CD14-positive monocyte (primary cell): ENCODE data around the gene RGMA. TPM values are rescaled to one million over a fixed set of nuclear protein-coding genes. Genes with fewer than 3 reads are reported as not detected.
A peak's percentile ranks its signal among the peaks of the same experiment; 100 is the strongest.

Experiments used
- DNase-seq, 3 donors: peaks; one replicate each; pipeline ENCODE4 v3.0.0-alpha.2; 2011 to 2022
- H2AFZ ChIP-seq: 2 replicates; pipeline ENCODE4 v1.6.0; 2012; ENCODE audit warnings: mild to moderate bottlenecking, low read depth, low read length, inconsistent platforms; ENCODE audit not compliant: insufficient read depth, poor library complexity, severe bottlenecking
- H3K27ac ChIP-seq, 2 donors: 1 replicate in 1 of 2; 2 replicates in 1 of 2; pipeline ENCODE4 v1.5.1; 2012 to 2013; ENCODE audit warnings: low read length in 2 of 2, control low read depth in 1 of 2, inconsistent platforms in 1 of 2, low read depth in 1 of 2, mild to moderate bottlenecking in 1 of 2
- H3K27me3 ChIP-seq, 2 donors: one replicate each; pipeline versions ENCODE4 v1.6.0 to v1.6.1; 2011 to 2013; ENCODE audit warnings: low read length in 2 of 2; ENCODE audit not compliant: control insufficient read depth in 2 of 2, insufficient read depth in 2 of 2
- H3K36me3 ChIP-seq, 2 donors: replicated peaks in 1 of 2; 1 replicate in 1 of 2; 2 replicates in 1 of 2; pipeline versions ENCODE4 v1.5.1 to v1.6.1; 2012 to 2013; ENCODE audit warnings: low read length in 2 of 2, control low read depth in 1 of 2, inconsistent platforms in 1 of 2, mild to moderate bottlenecking in 1 of 2; ENCODE audit not compliant: insufficient read depth in 2 of 2, control insufficient read depth in 1 of 2
- H3K4me1 ChIP-seq, 2 donors: 1 replicate in 1 of 2; 2 replicates in 1 of 2; pipeline versions ENCODE4 v1.5.1 to v1.6.1; 2012 to 2013; ENCODE audit warnings: low read length in 2 of 2, control low read depth in 1 of 2, inconsistent platforms in 1 of 2, mild to moderate bottlenecking in 1 of 2, moderate library complexity in 1 of 2; ENCODE audit not compliant: insufficient read depth in 2 of 2, control insufficient read depth in 1 of 2
- H3K4me2 ChIP-seq: replicated peaks from 2 replicates; pipeline ENCODE3; 2012; ENCODE audit warnings: low read length, moderate library complexity, mild to moderate bottlenecking; ENCODE audit not compliant: poor library complexity, severe bottlenecking; ENCODE audit errors: extremely low read depth
- H3K4me3 ChIP-seq, 3 experiments: fragments of 200-600 bp in 1 of 3; sonication (generic) in 1 of 3; replicated peaks in 1 of 3; 1 replicate in 2 of 3; 2 replicates in 1 of 3; pipeline ENCODE4 v1.5.1; 2011 to 2013; ENCODE audit warnings: low read length in 3 of 3, mild to moderate bottlenecking in 3 of 3, control low read depth in 2 of 3, low read depth in 2 of 3, inconsistent platforms in 1 of 3, moderate library complexity in 1 of 3
- H3K79me2 ChIP-seq: 2 replicates; pipeline ENCODE4 v1.6.0; 2012; ENCODE audit warnings: mild to moderate bottlenecking, control low read depth, inconsistent platforms, low read length, moderate library complexity; ENCODE audit not compliant: insufficient read depth
- H3K9ac ChIP-seq: 2 replicates; pipeline ENCODE4 v1.6.0; 2017; ENCODE audit warnings: low read length, mild to moderate bottlenecking; ENCODE audit not compliant: insufficient read depth, poor library complexity, severe bottlenecking
- H3K9me3 ChIP-seq, 2 donors: replicated peaks in 1 of 2; 1 replicate in 1 of 2; 2 replicates in 1 of 2; pipeline versions ENCODE4 v1.5.1 to v1.6.1; 2012 to 2013; ENCODE audit warnings: low read length in 2 of 2, control low read depth in 1 of 2; ENCODE audit not compliant: control insufficient read depth in 1 of 2, insufficient read depth in 1 of 2
- H4K20me1 ChIP-seq: 2 replicates; pipeline ENCODE4 v1.6.0; 2012; ENCODE audit warnings: mild to moderate bottlenecking, low read length, control low read depth, moderate library complexity; ENCODE audit not compliant: insufficient read depth
- H3K27ac Mint-ChIP-seq, 7 donors: one replicate each; pipeline ENCODE4 v1.8.0; 2020; ENCODE audit warnings: mild to moderate bottlenecking in 7 of 7, mixed read lengths in 7 of 7, moderate library complexity in 6 of 7, inconsistent platforms in 2 of 7
- H3K27me3 Mint-ChIP-seq, 3 donors: one replicate each; pipeline ENCODE4 v1.8.0; 2021 to 2022; ENCODE audit warnings: low read depth in 3 of 3, mild to moderate bottlenecking in 3 of 3, mixed read lengths in 3 of 3, moderate library complexity in 3 of 3, inconsistent platforms in 1 of 3
- H3K36me3 Mint-ChIP-seq, 2 donors: one replicate each; pipeline ENCODE4 v1.8.0; 2020; ENCODE audit warnings: mixed read lengths in 2 of 2, inconsistent platforms in 1 of 2, mild to moderate bottlenecking in 1 of 2
- H3K4me1 Mint-ChIP-seq: one replicate; pipeline ENCODE4 v1.8.0; 2020; ENCODE audit warnings: mild to moderate bottlenecking, mixed read lengths
- H3K4me3 Mint-ChIP-seq, 2 donors: one replicate each; pipeline ENCODE4 v1.8.0; 2020; ENCODE audit warnings: mild to moderate bottlenecking in 2 of 2, mixed read lengths in 2 of 2, moderate library complexity in 1 of 2
- H3K9me3 Mint-ChIP-seq, 7 donors: one replicate each; pipeline ENCODE4 v1.8.0; 2020 to 2022; ENCODE audit warnings: mixed read lengths in 7 of 7, mild to moderate bottlenecking in 6 of 7, moderate library complexity in 6 of 7, inconsistent platforms in 2 of 7
- WGBS: methylation state at CpG from one replicate; pipeline ENCODE4 v1.1.5; 2013; ENCODE audit warnings: missing lambda C conversion rate; ENCODE audit not compliant: insufficient coverage; 5-methylcytosine and 5-hydroxymethylcytosine counted together
- intact Hi-C, 2 donors: fragments of 100-400 bp; cut with micrococcal nuclease; formaldehyde crosslinking; loops; one replicate each; pipeline versions ENCODE4 v1.15.0 to v1.15.1; 2023
- polyA plus RNA-seq, 3 donors: library from polyadenylated mRNA; depleted of rRNA in 1 of 3; unstranded in 2 of 3; stranded (reverse) in 1 of 3; fragments of 300-500 nt in 2 of 3; fragments of >200 nt in 1 of 3; fragmentation: Illumina TruSeq in 2 of 3; gene quantifications; 1 replicate in 2 of 3; 2 replicates in 1 of 3; pipeline ENCODE4 v1.2.3, GENCODE V29; 2012 to 2021
- TF ChIP-seq, protein P1 (sequence below): fragments of 200-600 bp; IDR thresholded peaks from one replicate; pipeline ENCODE4 v1.8.0; 2022; ENCODE audit warnings: antibody characterized with exemption, mild to moderate bottlenecking

RGMA gene
- polyA plus RNA-seq, 3 donors: 0.07 to 0.35 (median 0.08) TPM

DNA sequence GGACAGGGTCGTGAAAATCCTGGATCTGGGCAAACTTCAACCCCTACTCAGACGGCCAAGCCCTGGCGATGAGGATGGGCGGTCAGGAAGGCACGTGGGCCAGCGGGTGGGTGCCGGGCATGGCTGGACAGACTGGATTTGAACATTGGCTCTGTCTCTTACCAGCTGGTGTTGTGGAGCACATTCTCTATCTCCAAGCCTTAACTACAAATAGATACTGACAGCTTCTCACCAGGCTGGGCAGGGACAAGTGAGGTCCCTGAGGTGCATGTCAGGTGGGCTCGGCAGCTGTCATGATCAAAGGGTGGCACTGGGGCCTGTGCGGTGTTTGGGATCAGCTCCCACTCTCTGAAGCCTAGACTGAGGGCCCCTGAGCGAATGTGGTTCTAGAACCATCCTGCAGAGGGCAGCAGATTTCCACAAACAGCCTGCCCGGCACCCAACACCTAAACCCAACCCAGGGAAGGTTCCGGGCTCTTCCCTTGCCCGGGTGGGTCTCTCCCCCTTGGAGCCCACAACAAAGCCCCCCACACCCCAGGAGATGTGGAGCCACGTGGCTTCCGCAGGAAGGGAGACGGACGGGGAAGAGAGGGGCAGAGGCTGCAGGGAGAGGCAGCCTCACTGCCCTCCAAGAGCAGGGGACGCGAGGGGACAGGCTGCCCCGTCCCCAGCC lies 58.4 kb downstream of the RGMA start:
- Mint-ChIP-seq H3K27me3 (peaks cover 2 to 5% (median 2%) of the 10 kb centered on the region in 3 donors), H3K9me3 (peaks cover 0 to 6% (median 3%) of the 10 kb centered on the region in 7 donors), H3K27ac (peak overlapping the region in 6 of 7 donors; percentile 37 to 98 (median 66)), H3K4me1 (peaks cover 57% of the 10 kb centered on the region), H3K4me3 (peak overlapping the region in 1 of 2 donors; percentile 51), H3K36me3 (peaks cover 10 to 15% of the 10 kb centered on the region in 2 donors)
- no peak overlapping the region for H3K4me3 ChIP-seq
- intact Hi-C loops: loop anchor here in 1 of 2 donors (5.0 to 10.0 kb wide), 2 partner anchors 204 to 1092 kb away; no protein-coding TSS in a partner anchor
- TF ChIP-seq, protein P1, sequence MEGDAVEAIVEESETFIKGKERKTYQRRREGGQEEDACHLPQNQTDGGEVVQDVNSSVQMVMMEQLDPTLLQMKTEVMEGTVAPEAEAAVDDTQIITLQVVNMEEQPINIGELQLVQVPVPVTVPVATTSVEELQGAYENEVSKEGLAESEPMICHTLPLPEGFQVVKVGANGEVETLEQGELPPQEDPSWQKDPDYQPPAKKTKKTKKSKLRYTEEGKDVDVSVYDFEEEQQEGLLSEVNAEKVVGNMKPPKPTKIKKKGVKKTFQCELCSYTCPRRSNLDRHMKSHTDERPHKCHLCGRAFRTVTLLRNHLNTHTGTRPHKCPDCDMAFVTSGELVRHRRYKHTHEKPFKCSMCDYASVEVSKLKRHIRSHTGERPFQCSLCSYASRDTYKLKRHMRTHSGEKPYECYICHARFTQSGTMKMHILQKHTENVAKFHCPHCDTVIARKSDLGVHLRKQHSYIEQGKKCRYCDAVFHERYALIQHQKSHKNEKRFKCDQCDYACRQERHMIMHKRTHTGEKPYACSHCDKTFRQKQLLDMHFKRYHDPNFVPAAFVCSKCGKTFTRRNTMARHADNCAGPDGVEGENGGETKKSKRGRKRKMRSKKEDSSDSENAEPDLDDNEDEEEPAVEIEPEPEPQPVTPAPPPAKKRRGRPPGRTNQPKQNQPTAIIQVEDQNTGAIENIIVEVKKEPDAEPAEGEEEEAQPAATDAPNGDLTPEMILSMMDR: peak; percentile 88
- H2AFZ ChIP-seq: peak overlapping the region; percentile 36
- no peaks in the 10 kb centered on the region for H3K27me3 ChIP-seq
- peak; percentile 59 to 70 (median 66) for DNase-seq
- peaks cover 11% of the 10 kb centered on the region for H4K20me1 ChIP-seq
- H3K9me3 ChIP-seq: no peaks in the 10 kb centered on the region
- H3K4me1 ChIP-seq: peaks cover 55 to 59% of the 10 kb centered on the region in 2 donors
- no peak overlapping the region for H3K9ac ChIP-seq
- no peaks in the 10 kb centered on the region for H3K36me3 ChIP-seq
- no peak overlapping the region for H3K27ac ChIP-seq
- peaks cover 6% of the 10 kb centered on the region for H3K79me2 ChIP-seq
- H3K4me2 ChIP-seq: peak overlapping the region; percentile 15
- WGBS: 49% methylated on average over 7 of the region's 20 CpGs

DNA sequence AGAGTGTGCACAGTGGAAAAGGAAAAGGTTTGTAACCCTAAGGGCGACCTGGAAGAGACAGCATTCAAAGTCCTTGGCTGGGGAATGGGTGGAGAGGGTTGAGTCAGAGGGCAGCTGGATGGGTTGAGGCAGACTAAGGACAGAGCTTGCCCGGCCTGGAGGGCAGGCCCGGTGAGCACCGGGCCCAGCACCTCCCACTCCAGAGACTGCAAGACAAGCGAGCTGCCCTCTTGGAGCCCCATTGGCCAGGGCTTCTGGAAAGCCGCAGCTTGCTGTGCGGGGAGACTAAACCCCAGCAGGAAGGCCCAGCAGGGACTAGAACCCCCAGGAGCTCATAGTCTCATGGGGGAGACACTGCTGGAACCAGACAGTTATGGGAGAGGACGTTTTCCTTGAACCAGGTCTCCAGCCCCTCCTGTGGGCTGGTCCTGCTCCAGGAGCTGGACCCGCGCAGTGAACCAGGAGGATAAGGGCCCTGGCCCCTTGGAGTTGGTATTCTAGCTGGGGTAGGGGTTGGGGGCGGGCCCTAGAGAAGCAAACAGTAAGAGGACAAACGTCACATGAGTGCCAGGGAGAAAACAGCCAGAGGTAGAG lies 59.1 kb downstream of the RGMA start:
- H3K36me3 ChIP-seq: peaks cover 3 to 4% of the 10 kb centered on the region in 2 donors
- H3K4me2 ChIP-seq: peak overlapping the region; percentile 35
- H3K36me3 Mint-ChIP-seq: peaks cover 14 to 20% of the 10 kb centered on the region in 2 donors
- H3K27me3 ChIP-seq: no peaks in the 10 kb centered on the region
- H3K4me1 ChIP-seq: peaks cover 60 to 62% of the 10 kb centered on the region in 2 donors
- H2AFZ ChIP-seq: no peak overlapping the region
- no peaks in the 10 kb centered on the region for H3K9me3 ChIP-seq
- 89% methylated on average over 8 of the region's 12 CpGs for WGBS
- no peak overlapping the region for H3K9ac ChIP-seq
- H3K9me3 Mint-ChIP-seq: peaks cover 0 to 6% (median 3%) of the 10 kb centered on the region in 7 donors
- peak overlapping the region; percentile 87 to 95 for H3K27ac ChIP-seq
- peak overlapping the region in 1 of 3 experiments; percentile 18 for H3K4me3 ChIP-seq
- peak overlapping the region; percentile 77 to 98 (median 95) for H3K27ac Mint-ChIP-seq
- peak in 1 of 3 donors; percentile 32 for DNase-seq
- H3K79me2 ChIP-seq: peaks cover 6% of the 10 kb centered on the region
- H4K20me1 ChIP-seq: peaks cover 16% of the 10 kb centered on the region
- peaks cover 2% of the 10 kb centered on the region in 3 donors for H3K27me3 Mint-ChIP-seq
- peaks cover 58% of the 10 kb centered on the region for H3K4me1 Mint-ChIP-seq
- TF ChIP-seq, protein P1: no peak
- intact Hi-C loops: loop anchor here (5.0 to 10.0 kb wide), 3 partner anchors 205 to 1092 kb away; no protein-coding TSS in a partner anchor
- H3K4me3 Mint-ChIP-seq: no peak overlapping the region
